K562 (cell line): ENCODE measurements around the gene ASB10. TPM values are rescaled to one million over a fixed set of nuclear protein-coding genes. Genes with fewer than 3 reads are reported as not detected.

Source experiments
- ARHGAP35 ChIP-seq: fragments of 450-650 bp; IDR thresholded peaks from 2 replicates; pipeline ENCODE4 v1.6.1; 2018; ENCODE audit not compliant: partially characterized antibody
- BHLHE40 ChIP-seq: IDR thresholded peaks from 2 replicates; pipeline ENCODE4 v1.6.1; 2011; ENCODE audit warnings: low read length, improper control_type of control experiment
- CBX1 ChIP-seq: sonication (generic); IDR thresholded peaks from 2 replicates; pipeline ENCODE4 v1.6.1; 2016; ENCODE audit warnings: antibody characterized with exemption, low read depth, mild to moderate bottlenecking
- CXXC5 ChIP-seq: fragments of 250-450 bp; sonication (Bioruptor Pico); IDR thresholded peaks from 2 replicates; pipeline ENCODE4 v1.8.0; 2022; ENCODE audit warnings: inconsistent platforms, mild to moderate bottlenecking, moderate library complexity
- FOXA1 ChIP-seq: fragments of 450-650 bp; IDR thresholded peaks from 2 replicates; pipeline ENCODE4 v1.6.1; 2016; ENCODE audit warnings: mild to moderate bottlenecking, borderline replicate concordance
- NFE2 ChIP-seq: IDR thresholded peaks from 2 replicates; pipeline ENCODE4 v1.6.1; 2014; ENCODE audit warnings: antibody characterized with exemption, low read depth
- POLR3G ChIP-seq: IDR thresholded peaks from 2 replicates; pipeline ENCODE4 v1.6.1; 2011; ENCODE audit not compliant: insufficient read length, insufficient replicate concordance; ENCODE audit errors: extremely low read depth
- PTRF ChIP-seq: fragments of 450-650 bp; IDR thresholded peaks from 2 replicates; pipeline ENCODE4 v1.6.1; 2016; ENCODE audit warnings: mild to moderate bottlenecking, missing genetic modification characterization, missing compliant biosample characterization
- RNF2 ChIP-seq: sonication (generic); IDR thresholded peaks from 2 replicates; pipeline ENCODE4 v1.6.1; 2016
- SREBF1 ChIP-seq: fragments of 150-350 bp; IDR thresholded peaks from 2 replicates; pipeline ENCODE4 v1.6.1; 2014; ENCODE audit warnings: antibody characterized with exemption, low read depth, low read length, borderline replicate concordance
- TFAP4 ChIP-seq: sonication (generic); formaldehyde crosslinking; IDR thresholded peaks from 2 replicates; pipeline ENCODE4 v1.8.0; 2022; ENCODE audit warnings: missing genetic modification reagents, mild to moderate bottlenecking, moderate library complexity, borderline replicate concordance
- YY1 ChIP-seq, 3 experiments: IDR thresholded peaks; 2 replicates each; pipeline ENCODE4 v1.6.1; 2011; ENCODE audit warnings: low read length in 2 of 3, mild to moderate bottlenecking in 2 of 3, moderate library complexity in 2 of 3, borderline replicate concordance in 1 of 3, control low read depth in 1 of 3, low read depth in 1 of 3; ENCODE audit not compliant: insufficient read depth in 3 of 3, insufficient replicate concordance in 2 of 3, control insufficient read depth in 1 of 3, insufficient read length in 1 of 3; ENCODE audit errors: extremely low read depth in 1 of 3
- ZBTB8A ChIP-seq: fragments of 450-650 bp; IDR thresholded peaks from 2 replicates; pipeline ENCODE4 v1.6.1; 2018; ENCODE audit warnings: mild to moderate bottlenecking, moderate library complexity; ENCODE audit not compliant: partially characterized antibody
- ZNF134 ChIP-seq: fragments of 250-450 bp; sonication (Bioruptor Pico); conservative IDR thresholded peaks from 2 replicates; pipeline ENCODE4 v1.4.0; 2020
- ZNF253 ChIP-seq: fragments of 250-450 bp; sonication (Bioruptor Pico); conservative IDR thresholded peaks from 2 replicates; pipeline ENCODE4 v1.6.1; 2021; ENCODE audit warnings: mild to moderate bottlenecking
- ZNF57 ChIP-seq: fragments of 450-650 bp; formaldehyde crosslinking; IDR thresholded peaks from 2 replicates; pipeline ENCODE4 v1.4.0; 2020; ENCODE audit warnings: mild to moderate bottlenecking, moderate library complexity
- ZNF589 ChIP-seq: fragments of 200-800 bp; sonication (Bioruptor generic); IDR thresholded peaks from 2 replicates; pipeline ENCODE4 v1.6.1; 2016; ENCODE audit warnings: low read depth, missing genetic modification characterization, missing compliant biosample characterization
- polyA plus RNA-seq, 8 experiments: library from polyadenylated mRNA; depleted of rRNA in 4 of 8; stranded (reverse) in 5 of 8; unstranded in 3 of 8; fragments of >200 nt; fragmentation: Nextera tagmentation in 2 of 8; fragmentation: Illumina TruSeq in 1 of 8; extraction: Ambion mirVana in 2 of 8; extraction: Trizol in 1 of 8; gene quantifications; 2 replicates each; pipeline versions ENCODE4 v1.2.1 to v1.2.3, GENCODE V29; 2011 to 2014; ENCODE audit warnings: inconsistent platforms in 1 of 8, missing spikeins in 1 of 8
- total RNA-seq, 7 experiments: library from RNA; depleted of rRNA in 6 of 7; stranded (reverse); fragments of >200 nt in 6 of 7; fragmentation: Illumina TruSeq in 2 of 7; extraction: Trizol in 2 of 7; gene quantifications; 2 replicates each; pipeline versions ENCODE4 v1.2.1 to v1.2.3, GENCODE V29; 2011 to 2021; ENCODE audit warnings: low replicate concordance in 1 of 7
- TF ChIP-seq, protein P1 (sequence below): fragments of 250-450 bp; sonication (Bioruptor Pico); IDR thresholded peaks from 2 replicates; pipeline ENCODE4 v1.8.0; 2022; ENCODE audit warnings: moderate library complexity, mild to moderate bottlenecking, inconsistent platforms
- TF ChIP-seq, protein P2 (sequence below), 2 experiments: fragments of 450-650 bp; IDR thresholded peaks; 2 replicates each; pipeline ENCODE4 v1.6.1; 2016; ENCODE audit warnings: mild to moderate bottlenecking in 2 of 2, borderline replicate concordance in 1 of 2, low read depth in 1 of 2, moderate library complexity in 1 of 2

Gene ASB10
- total and polyA plus RNA-seq, 9 of the 15 experiments (the other 6 are each of a cell fraction or from before 2014, with no cell fraction given) = not detected

DNA sequence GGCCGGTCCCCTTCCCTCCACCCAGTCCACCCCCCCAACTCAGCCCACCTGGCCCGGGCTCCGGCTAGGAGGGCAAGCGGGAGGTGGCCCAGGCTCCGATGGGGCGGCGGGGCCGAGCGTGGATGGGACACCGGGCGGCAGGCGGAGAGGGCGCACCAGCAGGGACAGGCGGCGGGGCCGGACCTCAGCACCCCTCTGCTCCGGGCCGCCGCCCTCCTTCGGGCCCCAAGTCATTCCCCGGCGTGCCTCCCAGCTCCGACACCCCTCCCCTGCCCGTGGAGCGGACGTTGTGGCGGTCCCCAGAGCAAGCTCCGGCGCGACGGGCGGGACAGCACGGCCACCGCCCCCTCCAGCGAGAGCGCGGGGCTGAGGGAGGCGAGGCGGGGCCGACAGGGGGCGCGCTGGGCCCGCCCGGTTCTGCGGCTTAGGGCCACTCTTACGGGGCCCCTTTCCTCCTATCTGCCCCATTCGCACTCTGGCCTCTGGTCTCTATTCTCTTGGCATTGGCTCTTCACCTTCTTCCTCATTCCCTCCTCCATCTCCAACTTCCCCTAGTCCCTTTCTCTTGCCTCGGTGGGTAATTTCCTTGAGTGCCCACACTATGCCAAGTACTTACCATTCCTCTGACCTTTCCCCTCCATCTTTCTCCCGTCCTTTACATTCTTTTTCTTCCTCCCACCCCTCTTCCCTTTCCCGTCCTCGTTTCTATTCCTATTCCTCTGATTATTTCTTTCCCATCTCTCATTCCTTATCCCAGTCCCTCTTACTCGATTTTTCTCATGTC is 18.9 kb downstream of the ASB10 start (continued):
- TF ChIP-seq POLR3G = no peak
- TF ChIP-seq PTRF (tag) = no peak
- no peak for TF ChIP-seq ZBTB8A
- TF ChIP-seq ZNF589 = no peak
- no peak for TF ChIP-seq SREBF1
- TF ChIP-seq TFAP4 (CRISPR knock-in tag) = peak; percentile 34; the same call in 1 of the 2 replicates
- peak; percentile 76; the same call in 1 of the 2 replicates for TF ChIP-seq RNF2
- no peak for TF ChIP-seq ZNF253
- no peak for TF ChIP-seq NFE2
- TF ChIP-seq FOXA1 = no peak
- TF ChIP-seq BHLHE40 = no peak
- no peak for TF ChIP-seq ZNF57 (CRISPR knock-in tag)
- peak; percentile 81 for TF ChIP-seq ARHGAP35
- no peak for TF ChIP-seq ZNF134
- TF ChIP-seq YY1 (IDR thresholded peaks at IDR 0.05; ENCODE audit: borderline replicate concordance in 1 of 3, control insufficient read depth in 1 of 3, extremely low read depth in 1 of 3, insufficient read depth in 3 of 3, insufficient read length in 1 of 3, insufficient replicate concordance in 2 of 3, low read depth in 1 of 3, low read length in 2 of 3) = peak in 1 of 3 experiments; percentile 51
- TF ChIP-seq, protein P1, sequence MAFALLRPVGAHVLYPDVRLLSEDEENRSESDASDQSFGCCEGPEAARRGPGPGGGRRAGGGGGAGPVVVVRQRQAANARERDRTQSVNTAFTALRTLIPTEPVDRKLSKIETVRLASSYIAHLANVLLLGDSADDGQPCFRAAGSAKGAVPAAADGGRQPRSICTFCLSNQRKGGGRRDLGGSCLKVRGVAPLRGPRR (CRISPR knock-in tag) = no peak
- no peak for TF ChIP-seq CBX1
- TF ChIP-seq CXXC5 (CRISPR knock-in tag) = peak; percentile 76
- TF ChIP-seq, protein P2, sequence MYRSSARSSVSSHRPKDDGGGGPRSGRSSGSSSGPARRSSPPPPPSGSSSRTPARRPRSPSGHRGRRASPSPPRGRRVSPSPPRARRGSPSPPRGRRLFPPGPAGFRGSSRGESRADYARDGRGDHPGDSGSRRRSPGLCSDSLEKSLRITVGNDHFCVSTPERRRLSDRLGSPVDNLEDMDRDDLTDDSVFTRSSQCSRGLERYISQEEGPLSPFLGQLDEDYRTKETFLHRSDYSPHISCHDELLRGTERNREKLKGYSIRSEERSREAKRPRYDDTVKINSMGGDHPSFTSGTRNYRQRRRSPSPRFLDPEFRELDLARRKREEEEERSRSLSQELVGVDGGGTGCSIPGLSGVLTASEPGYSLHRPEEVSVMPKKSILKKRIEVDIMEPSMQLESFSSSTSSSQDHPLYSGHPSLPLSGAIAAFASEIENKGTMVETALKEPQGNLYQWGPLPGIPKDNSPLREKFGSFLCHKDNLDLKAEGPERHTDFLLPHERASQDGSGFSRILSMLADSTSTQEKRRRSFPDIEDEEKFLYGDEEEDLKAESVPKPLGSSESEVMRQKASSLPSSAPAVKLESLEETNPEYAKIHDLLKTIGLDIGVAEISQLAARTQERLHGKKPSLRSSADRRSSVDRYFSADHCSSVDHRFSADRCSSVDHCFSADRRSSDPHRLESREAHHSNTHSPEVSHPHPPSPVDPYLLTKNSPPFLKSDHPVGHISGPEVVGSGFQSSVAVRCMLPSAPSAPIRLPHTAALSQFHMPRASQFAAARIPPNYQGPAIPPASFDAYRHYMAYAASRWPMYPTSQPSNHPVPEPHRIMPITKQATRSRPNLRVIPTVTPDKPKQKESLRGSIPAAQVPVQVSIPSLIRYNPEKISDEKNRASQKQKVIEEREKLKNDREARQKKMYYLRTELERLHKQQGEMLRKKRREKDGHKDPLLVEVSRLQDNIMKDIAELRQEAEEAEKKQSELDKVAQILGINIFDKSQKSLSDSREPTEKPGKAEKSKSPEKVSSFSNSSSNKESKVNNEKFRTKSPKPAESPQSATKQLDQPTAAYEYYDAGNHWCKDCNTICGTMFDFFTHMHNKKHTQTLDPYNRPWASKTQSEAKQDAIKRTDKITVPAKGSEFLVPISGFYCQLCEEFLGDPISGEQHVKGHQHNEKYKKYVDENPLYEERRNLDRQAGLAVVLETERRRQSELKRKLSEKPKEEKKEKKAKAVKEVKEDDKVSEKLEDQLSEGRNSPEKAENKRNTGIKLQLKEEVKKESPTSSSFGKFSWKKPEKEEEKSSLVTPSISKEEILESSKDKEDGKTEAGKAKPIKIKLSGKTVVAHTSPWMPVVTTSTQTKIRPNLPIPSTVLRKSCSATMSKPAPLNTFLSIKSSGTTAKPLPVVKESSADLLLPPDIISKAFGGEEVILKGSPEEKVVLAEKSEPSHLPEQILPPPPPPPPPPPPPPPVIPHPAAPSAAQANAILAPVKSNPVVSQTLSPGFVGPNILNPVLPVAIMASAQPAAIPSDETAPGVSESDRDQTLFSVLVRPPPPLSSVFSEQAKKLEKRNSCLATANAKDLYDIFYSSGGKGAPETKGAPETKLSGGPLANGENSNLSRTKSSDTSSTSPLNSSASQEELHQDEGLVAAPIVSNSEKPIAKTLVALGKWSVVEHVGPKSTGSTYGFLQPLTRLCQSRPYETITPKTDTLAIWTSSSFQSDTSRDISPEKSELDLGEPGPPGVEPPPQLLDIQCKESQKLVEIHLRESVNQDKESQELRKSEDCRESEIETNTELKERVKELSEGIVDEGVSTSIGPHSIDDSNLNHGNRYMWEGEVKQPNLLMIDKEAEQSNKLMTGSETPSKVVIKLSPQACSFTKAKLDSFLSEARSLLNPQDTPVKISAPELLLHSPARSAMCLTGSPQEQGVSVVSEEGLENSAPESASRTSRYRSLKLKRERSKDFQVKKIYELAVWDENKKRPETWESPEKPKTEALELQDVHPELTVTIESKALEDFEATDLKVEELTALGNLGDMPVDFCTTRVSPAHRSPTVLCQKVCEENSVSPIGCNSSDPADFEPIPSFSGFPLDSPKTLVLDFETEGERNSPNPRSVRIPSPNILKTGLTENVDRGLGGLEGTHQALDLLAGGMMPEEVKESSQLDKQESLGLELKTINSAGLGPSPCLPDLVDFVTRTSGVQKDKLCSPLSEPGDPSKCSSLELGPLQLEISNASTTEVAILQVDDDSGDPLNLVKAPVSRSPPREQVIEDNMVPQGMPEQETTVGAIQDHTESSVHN (IDR thresholded peaks at IDR 0.05; ENCODE audit: borderline replicate concordance in 1 of 2, low read depth in 1 of 2) = no peak
